PC-3 (cell line): ENCODE results near the gene PIKFYVE.

Experiments
- CTCF ChIP-seq: fragments of 300-600 bp; sonication (generic); conservative IDR thresholded peaks from 2 replicates; pipeline ENCODE4 v1.5.1; 2017; ENCODE audit warnings: antibody characterized with exemption, low read depth, mild to moderate bottlenecking, low read length
- EZH2 ChIP-seq: fragments of 300-600 bp; sonication (generic); IDR thresholded peaks from one replicate; pipeline ENCODE4 v1.6.1; 2017; ENCODE audit warnings: antibody characterized with exemption, mild to moderate bottlenecking, low read length; ENCODE audit not compliant: unreplicated experiment

- TF ChIP-seq CTCF (no peak), EZH2 (no peak)
Observed at GRCh38 chr2:208265801-208266552, at the start of gene PIKFYVE.
